NB4 (cell line): ENCODE results near the gene ENPP1.

ENCODE experiments used
- DNase-seq: peaks from one replicate; pipeline ENCODE4 v3.0.0; 2010; ENCODE audit warnings: low read depth
- H3K4me3 ChIP-seq: one replicate; pipeline ENCODE4 v1.5.1; 2011; ENCODE audit warnings: mild to moderate bottlenecking, low read depth, low read length, moderate library complexity
- MAX ChIP-seq: IDR thresholded peaks from 2 replicates; pipeline ENCODE4 v1.6.1; 2011; ENCODE audit warnings: low read depth, low read length
- MYC ChIP-seq: IDR thresholded peaks from 2 replicates; pipeline ENCODE4 v1.6.1; 2011; ENCODE audit warnings: low read depth, low read length
- POLR2A ChIP-seq: IDR thresholded peaks from 2 replicates; pipeline ENCODE4 v1.6.1; 2011; ENCODE audit warnings: mild to moderate bottlenecking; ENCODE audit not compliant: insufficient read length; ENCODE audit errors: extremely low read depth
- TF ChIP-seq, protein P1 (sequence below): IDR thresholded peaks from one replicate; pipeline ENCODE4 v1.5.1; 2012; ENCODE audit warnings: low read depth, low read length

Gene ENPP1

DNA sequence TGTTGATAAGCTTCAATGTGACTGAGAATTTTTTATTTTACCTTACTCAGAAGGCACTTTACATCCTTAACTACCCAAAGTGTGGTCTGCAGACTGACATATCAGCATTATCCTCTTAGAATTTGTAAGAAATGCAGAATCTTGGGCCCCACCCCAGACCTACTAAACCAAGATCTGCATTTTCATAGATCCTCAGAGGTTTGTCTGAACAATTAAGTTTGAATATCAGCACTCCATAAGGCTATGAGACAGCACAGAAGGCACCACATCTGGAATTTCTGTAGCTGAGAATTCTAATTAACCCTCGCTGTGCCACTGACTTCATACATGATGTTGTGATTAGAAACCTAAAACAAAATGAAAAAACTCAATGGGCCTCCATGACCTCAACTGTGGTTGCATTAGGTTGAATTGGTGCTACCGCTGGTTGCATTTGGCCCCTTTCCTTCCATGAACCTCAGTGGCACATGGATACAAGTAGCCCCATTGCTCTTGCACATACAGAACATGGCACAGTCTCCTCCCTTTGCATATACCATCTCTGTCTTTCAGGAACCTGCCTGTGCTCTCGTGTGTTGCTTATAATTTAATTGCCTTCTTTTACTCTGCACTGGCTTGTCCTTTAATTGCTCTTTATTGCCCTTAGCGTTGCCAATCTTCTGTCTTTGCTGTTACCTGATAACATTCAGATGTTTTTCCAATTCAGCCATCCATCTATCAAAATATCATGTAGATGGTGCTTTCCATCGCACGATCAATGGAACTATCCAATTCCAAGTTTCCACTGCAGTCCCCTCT, 13.4 kb downstream of the ENPP1 start:
- H3K4me3 ChIP-seq: no peak overlapping the region
- no peak for TF ChIP-seq MYC
- no peak for TF ChIP-seq POLR2A
- TF ChIP-seq, protein P1, sequence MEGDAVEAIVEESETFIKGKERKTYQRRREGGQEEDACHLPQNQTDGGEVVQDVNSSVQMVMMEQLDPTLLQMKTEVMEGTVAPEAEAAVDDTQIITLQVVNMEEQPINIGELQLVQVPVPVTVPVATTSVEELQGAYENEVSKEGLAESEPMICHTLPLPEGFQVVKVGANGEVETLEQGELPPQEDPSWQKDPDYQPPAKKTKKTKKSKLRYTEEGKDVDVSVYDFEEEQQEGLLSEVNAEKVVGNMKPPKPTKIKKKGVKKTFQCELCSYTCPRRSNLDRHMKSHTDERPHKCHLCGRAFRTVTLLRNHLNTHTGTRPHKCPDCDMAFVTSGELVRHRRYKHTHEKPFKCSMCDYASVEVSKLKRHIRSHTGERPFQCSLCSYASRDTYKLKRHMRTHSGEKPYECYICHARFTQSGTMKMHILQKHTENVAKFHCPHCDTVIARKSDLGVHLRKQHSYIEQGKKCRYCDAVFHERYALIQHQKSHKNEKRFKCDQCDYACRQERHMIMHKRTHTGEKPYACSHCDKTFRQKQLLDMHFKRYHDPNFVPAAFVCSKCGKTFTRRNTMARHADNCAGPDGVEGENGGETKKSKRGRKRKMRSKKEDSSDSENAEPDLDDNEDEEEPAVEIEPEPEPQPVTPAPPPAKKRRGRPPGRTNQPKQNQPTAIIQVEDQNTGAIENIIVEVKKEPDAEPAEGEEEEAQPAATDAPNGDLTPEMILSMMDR: no peak
- no peak for TF ChIP-seq MAX
- DNase-seq: no peak

DNA sequence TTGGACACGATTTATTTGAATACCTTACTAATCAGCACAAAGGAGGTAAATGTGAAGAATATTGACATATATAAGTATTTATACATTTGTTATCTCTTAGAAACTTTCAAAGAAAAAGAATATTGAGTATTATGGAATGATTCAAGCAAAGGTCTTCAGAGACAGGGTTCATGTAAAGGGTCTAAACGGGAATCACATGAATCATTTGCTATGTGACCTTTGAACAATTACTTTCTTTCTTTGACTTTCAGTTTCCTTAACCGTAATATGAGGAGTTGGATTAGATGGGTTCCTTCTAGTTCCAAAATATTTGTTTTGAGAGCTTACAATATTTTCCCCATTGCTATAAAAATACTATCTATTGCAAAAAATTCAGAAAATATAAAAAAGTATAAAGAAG, 14.3 kb downstream of the ENPP1 start:
- H3K4me3 ChIP-seq: no peak overlapping the region
- DNase-seq: no peak
- TF ChIP-seq MYC (no peak), POLR2A (no peak), MAX (no peak)
- TF ChIP-seq, protein P1: no peak

DNA sequence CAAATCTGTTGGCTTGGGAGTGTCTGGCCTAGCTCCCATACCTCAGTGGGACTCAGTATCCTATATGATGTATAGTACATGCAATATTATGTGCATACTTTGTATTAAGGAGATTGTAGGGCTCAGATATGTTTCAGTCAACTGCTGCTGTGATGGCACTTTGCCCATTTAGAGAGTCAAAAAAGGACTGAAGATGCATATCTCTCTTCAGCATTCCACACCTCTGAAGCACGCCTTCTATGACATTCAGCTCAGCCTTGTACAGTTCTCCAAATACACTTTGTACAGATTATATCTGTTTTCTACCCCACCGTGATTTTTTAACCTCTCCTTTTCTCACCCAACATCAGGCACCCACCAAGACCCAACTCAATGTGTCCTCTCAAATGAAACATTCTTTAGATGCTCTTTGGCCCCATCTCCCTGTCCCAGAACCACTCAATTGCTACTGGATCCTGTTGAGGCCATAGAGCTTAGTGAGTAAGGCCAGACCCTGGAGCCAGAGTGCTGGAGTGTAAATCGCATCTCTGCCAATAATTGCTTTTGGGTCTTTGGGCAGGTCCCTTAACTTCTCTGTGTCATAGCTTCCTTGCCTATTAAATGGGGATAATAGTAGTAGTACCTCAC, 15.6 kb downstream of the ENPP1 start:
- H3K4me3 ChIP-seq: no peak overlapping the region
- TF ChIP-seq POLR2A: no peak
- TF ChIP-seq, protein P1: no peak
- TF ChIP-seq MYC: no peak
- TF ChIP-seq MAX: no peak
- DNase-seq: no peak

- no peak for DNase-seq
- TF ChIP-seq POLR2A (no peak), MAX (no peak), MYC (no peak)
- TF ChIP-seq, protein P1: no peak
- no peak overlapping the region for H3K4me3 ChIP-seq
Measured at GRCh38 chr6:131825946-131826345, 18.1 kb downstream of the ENPP1 start.

GRCh38 chr6:131828080-131828479, 20.3 kb downstream of the ENPP1 start:
- no peak overlapping the region for H3K4me3 ChIP-seq
- DNase-seq: no peak
- TF ChIP-seq, protein P1: no peak
- TF ChIP-seq MYC: no peak
- no peak for TF ChIP-seq POLR2A
- no peak for TF ChIP-seq MAX
